ENCODE measurements around the gene DNAJC21. TPM values are rescaled to one million over a fixed set of nuclear protein-coding genes. Genes with fewer than 3 reads are reported as not detected.

Gene DNAJC21
- total RNA-seq (10 to 100 TPM; 35.7 to 60.1 (median 51.1) TPM), polyA plus RNA-seq (10 to 100 TPM; 38.8 to 46.5 TPM)
- long read RNA-seq, donor 1, full-length matches to known transcripts: 65 of 120 reads
- long read RNA-seq, donor 1, partial matches to known transcripts: 44 of 120 reads
- long read RNA-seq, donor 1, other reads (novel, unspliced or antisense): 11 of 120 reads
- long read RNA-seq, donor 2, partial matches to known transcripts: 12 of 22 reads
- long read RNA-seq, donor 2, other reads (novel, unspliced or antisense): 9 of 22 reads
- long read RNA-seq, donor 3, full-length matches to known transcripts: 70 of 119 reads
- long read RNA-seq, donor 3, partial matches to known transcripts: 35 of 119 reads
- long read RNA-seq, donor 3, other reads (novel, unspliced or antisense): 14 of 119 reads

DNA sequence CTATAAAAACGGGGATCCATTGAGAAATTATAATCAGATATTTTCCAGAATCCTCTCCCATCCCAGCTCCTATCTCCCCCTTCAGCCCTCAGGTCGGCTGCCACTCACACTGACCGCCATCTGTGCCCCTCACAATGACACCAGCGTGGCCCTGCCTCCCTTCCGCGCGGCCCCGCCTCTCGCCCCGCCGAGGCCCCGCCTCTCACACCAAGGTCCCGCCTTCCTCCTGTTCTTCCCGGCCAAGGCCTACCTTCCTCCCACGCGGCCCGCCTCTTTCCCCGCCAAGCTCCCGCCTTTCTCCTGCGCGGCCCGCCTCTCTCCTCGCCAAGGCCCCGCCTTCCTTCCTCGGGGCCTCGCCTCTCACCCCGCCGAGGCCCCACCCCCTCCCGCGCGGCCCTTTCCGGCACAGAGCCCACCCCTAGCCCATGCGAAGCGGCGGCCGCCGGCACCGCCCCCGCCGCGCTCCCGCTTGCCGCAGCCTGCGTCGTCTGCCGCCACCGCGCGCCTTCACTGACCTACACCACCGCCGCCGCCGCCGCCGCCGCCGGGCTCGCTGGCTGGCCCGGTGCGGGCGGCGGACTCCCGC is at the start of gene DNAJC21:
Gene DNAJC21 (plus strand): TSS at position 426 of the 586 bp plus-strand sequence. CDS start 261 bp downstream, outside the sequence.
- peak within 1 kb of the TSS; percentile 61 to 97 (median 92) for H3K27ac ChIP-seq
- ATAC-seq (peak; percentile 96 to 99 (median 98)), DNase-seq (peak; percentile 98 to 99 (median 99))
- TF ChIP-seq POLR2A (IDR thresholded peaks at IDR 0.05): peak in 1 of 2 donors; percentile 45
- TF ChIP-seq, protein P1, sequence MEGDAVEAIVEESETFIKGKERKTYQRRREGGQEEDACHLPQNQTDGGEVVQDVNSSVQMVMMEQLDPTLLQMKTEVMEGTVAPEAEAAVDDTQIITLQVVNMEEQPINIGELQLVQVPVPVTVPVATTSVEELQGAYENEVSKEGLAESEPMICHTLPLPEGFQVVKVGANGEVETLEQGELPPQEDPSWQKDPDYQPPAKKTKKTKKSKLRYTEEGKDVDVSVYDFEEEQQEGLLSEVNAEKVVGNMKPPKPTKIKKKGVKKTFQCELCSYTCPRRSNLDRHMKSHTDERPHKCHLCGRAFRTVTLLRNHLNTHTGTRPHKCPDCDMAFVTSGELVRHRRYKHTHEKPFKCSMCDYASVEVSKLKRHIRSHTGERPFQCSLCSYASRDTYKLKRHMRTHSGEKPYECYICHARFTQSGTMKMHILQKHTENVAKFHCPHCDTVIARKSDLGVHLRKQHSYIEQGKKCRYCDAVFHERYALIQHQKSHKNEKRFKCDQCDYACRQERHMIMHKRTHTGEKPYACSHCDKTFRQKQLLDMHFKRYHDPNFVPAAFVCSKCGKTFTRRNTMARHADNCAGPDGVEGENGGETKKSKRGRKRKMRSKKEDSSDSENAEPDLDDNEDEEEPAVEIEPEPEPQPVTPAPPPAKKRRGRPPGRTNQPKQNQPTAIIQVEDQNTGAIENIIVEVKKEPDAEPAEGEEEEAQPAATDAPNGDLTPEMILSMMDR (IDR thresholded peaks at IDR 0.05): no peak
- intact Hi-C loops (cut with DNase I): loop anchor here in 3 of 10 donors (1.0 to 10.0 kb wide), 4 partner anchors 14 to 1487 kb away; partner anchors contain the start of genes BRIX1 (in 2 of the 3), RAD1 (in 2 of the 3) and TARS1 (in 2 of the 3)
- 0 to 1% (median 1%) methylated on average over 38 to 63 of the region's 63 CpGs for WGBS, 4 donors
- H3K4me3 ChIP-seq: peak within 1 kb of the TSS; percentile 56 to 95 (median 86)
- H3K9me3 ChIP-seq: no peaks in the 10 kb centered on the region
- no peaks in the 10 kb centered on the region for H3K27me3 ChIP-seq
- peaks cover 0 to 26% (median 18%) of the 10 kb centered on the region in 12 donors for H3K4me1 ChIP-seq
- H3K36me3 ChIP-seq: peaks cover 0 to 41% (median 30%) of the 10 kb centered on the region in 9 donors

DNA sequence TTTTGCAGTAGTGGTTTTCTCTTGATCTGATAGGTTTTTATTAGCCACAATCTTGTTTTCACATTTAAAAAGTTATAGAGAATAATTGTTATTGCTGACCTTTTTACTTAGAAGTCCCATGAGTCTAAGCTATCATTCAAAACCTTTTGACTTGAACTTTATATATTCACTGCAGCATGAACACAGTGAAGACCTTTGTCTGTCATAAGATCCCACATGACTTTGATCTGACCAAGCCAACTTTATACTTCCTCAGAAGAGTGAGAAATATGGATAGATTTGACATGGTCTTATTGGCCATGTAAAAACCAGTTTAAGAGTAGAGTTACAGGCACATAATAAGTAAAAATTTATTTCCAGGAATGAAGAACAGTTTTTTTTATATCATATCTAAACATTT is 48.1 kb upstream of the DNAJC21 start:
- H3K27ac ChIP-seq: no peak overlapping the region
- DNase-seq (no peak), ATAC-seq (no peak)
- no peaks in the 10 kb centered on the region for H3K27me3 ChIP-seq
- peaks cover 0 to 27% (median 7%) of the 10 kb centered on the region in 12 donors for H3K9me3 ChIP-seq
- H3K4me3 ChIP-seq: no peak overlapping the region
- intact Hi-C loops (cut with DNase I): no loop called here
- no peaks in the 10 kb centered on the region for H3K4me1 ChIP-seq
- H3K36me3 ChIP-seq: no peaks in the 10 kb centered on the region
- TF ChIP-seq POLR2A (IDR thresholded peaks at IDR 0.05): no peak
- TF ChIP-seq, protein P1 (IDR thresholded peaks at IDR 0.05): no peak

DNA sequence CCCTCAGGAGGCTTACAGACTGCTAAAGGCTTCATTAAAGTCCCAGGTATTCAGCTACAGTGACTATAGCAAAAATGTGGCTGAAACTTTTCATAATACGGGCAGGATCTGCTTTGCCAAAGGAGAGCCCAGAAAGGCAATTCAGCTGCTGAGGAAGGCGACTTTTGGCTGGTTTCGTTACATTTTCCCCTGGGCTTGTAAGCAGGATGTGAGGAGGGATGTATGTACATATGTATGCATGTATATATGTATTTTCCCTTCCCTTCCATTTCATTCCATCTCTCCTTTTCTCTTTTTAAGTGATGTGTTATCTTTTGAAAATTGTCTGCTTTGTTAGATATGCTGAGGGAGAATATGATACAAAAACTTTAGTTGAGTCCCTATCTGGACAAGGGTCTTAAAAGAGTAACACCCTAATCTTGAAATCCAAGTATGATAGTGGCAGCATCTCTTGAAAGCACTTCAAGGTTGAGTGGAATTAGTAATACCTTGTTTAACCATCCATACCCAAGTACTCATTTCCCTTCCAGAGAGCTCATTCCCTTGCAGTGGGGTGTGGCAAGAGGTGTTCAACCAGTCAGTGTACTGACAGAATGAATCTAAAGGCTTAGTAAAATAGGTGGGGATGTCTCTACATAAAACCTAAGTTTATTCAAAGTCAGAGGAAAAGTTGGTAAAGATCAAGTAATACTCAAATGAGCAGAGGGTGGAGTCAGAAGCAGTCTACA is 42.8 kb upstream of the DNAJC21 start:
- H3K9me3 ChIP-seq: no peaks in the 10 kb centered on the region
- H3K36me3 ChIP-seq: no peaks in the 10 kb centered on the region
- H3K4me1 ChIP-seq: no peaks in the 10 kb centered on the region
- ATAC-seq: no peak
- no peak overlapping the region for H3K27ac ChIP-seq
- H3K27me3 ChIP-seq: no peaks in the 10 kb centered on the region
- TF ChIP-seq POLR2A (IDR thresholded peaks at IDR 0.05): no peak
- WGBS, 4 donors: 80 to 87% (median 83%) methylated on average over 3 of the region's 3 CpGs
- no peak for DNase-seq
- H3K4me3 ChIP-seq: no peak overlapping the region
- intact Hi-C loops (cut with DNase I): no loop called here

DNA sequence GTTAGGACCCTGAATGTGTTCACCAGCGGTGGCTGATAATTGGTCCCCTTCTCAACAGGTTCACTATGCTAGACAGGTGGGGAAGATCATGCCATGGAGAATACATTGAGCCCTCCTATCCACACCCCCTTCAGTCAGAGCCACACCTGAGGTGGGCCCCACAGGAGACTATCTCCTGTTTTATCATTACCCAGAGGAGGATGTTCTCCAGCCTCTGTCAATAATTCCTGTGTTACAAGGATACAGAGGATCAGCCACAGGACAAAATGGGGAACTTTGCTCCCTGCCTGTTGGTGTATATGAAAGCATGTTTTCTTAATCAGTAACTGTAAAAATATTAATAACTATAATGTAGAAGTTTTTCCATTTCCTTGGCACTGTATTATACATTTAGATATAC is 40.0 kb upstream of the DNAJC21 start:
- no peak overlapping the region for H3K27ac ChIP-seq
- H3K27me3 ChIP-seq: no peaks in the 10 kb centered on the region
- TF ChIP-seq POLR2A (IDR thresholded peaks at IDR 0.05): no peak
- TF ChIP-seq, protein P1 (IDR thresholded peaks at IDR 0.05): no peak
- WGBS, 4 donors: 78 to 96% (median 88%) methylated on average over 1 of the region's 1 CpG
- no peaks in the 10 kb centered on the region for H3K4me1 ChIP-seq
- DNase-seq (no peak), ATAC-seq (no peak)
- intact Hi-C loops (cut with DNase I): no loop called here
- no peaks in the 10 kb centered on the region for H3K9me3 ChIP-seq
- no peak overlapping the region for H3K4me3 ChIP-seq
- no peaks in the 10 kb centered on the region for H3K36me3 ChIP-seq

Measured in heart left ventricle (tissue), 16 donors.